DND-41 (cell line): ENCODE measurements around the gene PPFIA2.

Source experiments
- CTCF ChIP-seq: IDR thresholded peaks from 2 replicates; pipeline ENCODE4 v1.5.1; 2012; ENCODE audit warnings: borderline replicate concordance, low read length, moderate library complexity, mild to moderate bottlenecking; ENCODE audit not compliant: poor library complexity, severe bottlenecking; ENCODE audit errors: extremely low read depth
- EZH2 ChIP-seq: IDR thresholded peaks from 3 replicates; pipeline ENCODE4 v1.6.1; 2012; ENCODE audit warnings: borderline replicate concordance, low read depth, mild to moderate bottlenecking, moderate library complexity, low read length, inconsistent platforms; ENCODE audit not compliant: severe bottlenecking

DNA sequence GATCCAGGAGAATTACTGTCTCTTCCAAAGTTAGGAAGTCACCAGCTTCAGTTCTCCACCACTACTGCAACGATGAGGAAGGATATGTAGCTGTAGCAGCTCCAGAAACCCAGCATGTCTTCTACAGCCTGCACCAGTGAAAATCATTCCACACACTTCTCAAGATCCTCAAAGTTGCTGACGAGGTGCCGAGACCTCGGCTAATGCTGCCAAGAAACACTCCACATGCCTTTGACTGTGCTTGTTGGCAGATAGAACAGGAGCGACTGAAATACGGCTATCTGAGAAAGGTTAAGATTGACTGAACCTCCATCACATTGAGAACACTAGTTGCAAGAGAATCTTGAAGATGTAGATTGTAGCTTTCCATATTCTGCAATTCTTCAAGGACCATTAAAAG lies 241.9 kb downstream of the PPFIA2 start:
- TF ChIP-seq EZH2 (no peak), CTCF (no peak)
